GM23338 (cell line): Measurements from ENCODE around the gene CGB3. TPM values are rescaled to one million over a fixed set of nuclear protein-coding genes. Genes with fewer than 3 reads are reported as not detected.

Source experiments
- ATAC-seq: fragments of 200-7000 bp; cut with Tn5 transposase; 3 replicates; pipeline ENCODE4 v1.9.1; 2020
- DNase-seq: peaks from one replicate; pipeline ENCODE4 v3.0.0-alpha.2; 2015; ENCODE audit warnings: low spot score
- H2AFZ ChIP-seq: fragments of 200-600 bp; sonication (generic); 2 replicates; pipeline ENCODE4 v1.8.0; 2016; ENCODE audit warnings: antibody characterized with exemption, mild to moderate bottlenecking, moderate library complexity
- H3F3A ChIP-seq: fragments of 200-600 bp; sonication (generic); replicated peaks from 2 replicates; pipeline ENCODE4 v1.8.0; 2017; ENCODE audit warnings: antibody characterized with exemption, mixed run types, low read depth
- H3K27ac ChIP-seq: fragments of 200-600 bp; sonication (generic); 2 replicates; pipeline ENCODE4 v1.6.1; 2016; ENCODE audit warnings: low read depth
- H3K27me3 ChIP-seq: fragments of 200-600 bp; sonication (generic); 2 replicates; pipeline ENCODE4 v1.8.0; 2016; ENCODE audit warnings: mild to moderate bottlenecking, mixed run types, moderate library complexity; ENCODE audit not compliant: insufficient read depth
- H3K36me3 ChIP-seq: fragments of 200-600 bp; sonication (generic); 2 replicates; pipeline ENCODE4 v1.8.0; 2016; ENCODE audit warnings: mild to moderate bottlenecking; ENCODE audit not compliant: insufficient read depth
- H3K4me1 ChIP-seq: fragments of 200-600 bp; sonication (generic); 2 replicates; pipeline ENCODE4 v1.8.0; 2016; ENCODE audit warnings: mild to moderate bottlenecking, moderate library complexity; ENCODE audit not compliant: insufficient read depth
- H3K4me2 ChIP-seq: fragments of 200-600 bp; sonication (generic); 2 replicates; pipeline ENCODE4 v1.7.1; 2017; ENCODE audit warnings: mixed run types
- H3K4me3 ChIP-seq: fragments of 200-600 bp; sonication (generic); 2 replicates; pipeline ENCODE4 v1.6.1; 2016; ENCODE audit warnings: mixed run types
- H3K79me2 ChIP-seq: fragments of 200-600 bp; sonication (generic); replicated peaks from 2 replicates; pipeline ENCODE4 v1.8.0; 2017; ENCODE audit warnings: mild to moderate bottlenecking; ENCODE audit not compliant: insufficient read depth
- H3K9me2 ChIP-seq: fragments of 200-600 bp; sonication (generic); 2 replicates; pipeline ENCODE4 v1.8.0; 2017; ENCODE audit not compliant: insufficient read depth
- H4K20me1 ChIP-seq: fragments of 200-600 bp; sonication (generic); replicated peaks from 2 replicates; pipeline ENCODE4 v1.8.0; 2017; ENCODE audit warnings: mild to moderate bottlenecking; ENCODE audit not compliant: insufficient read depth
- H3K27ac Mint-ChIP-seq: 2 replicates; pipeline ENCODE4 v1.8.0; 2020; ENCODE audit warnings: inconsistent platforms, mild to moderate bottlenecking, moderate library complexity, mixed read lengths
- H3K27me3 Mint-ChIP-seq: 3 replicates; pipeline ENCODE4 v1.8.0; 2022; ENCODE audit warnings: low read depth, mild to moderate bottlenecking, moderate library complexity, mixed read lengths, inconsistent platforms; ENCODE audit not compliant: insufficient read depth, poor library complexity
- H3K36me3 Mint-ChIP-seq: 3 replicates; pipeline ENCODE4 v1.8.0; 2021; ENCODE audit warnings: low read depth, mild to moderate bottlenecking, inconsistent platforms, moderate library complexity, mixed read lengths
- H3K4me1 Mint-ChIP-seq: 3 replicates; pipeline ENCODE4 v1.8.0; 2020; ENCODE audit warnings: mild to moderate bottlenecking, inconsistent platforms, mixed read lengths
- H3K4me3 Mint-ChIP-seq: 3 replicates; pipeline ENCODE4 v1.8.0; 2021; ENCODE audit warnings: moderate library complexity, mild to moderate bottlenecking, inconsistent platforms, mixed read lengths
- H3K9me3 Mint-ChIP-seq: 3 replicates; pipeline ENCODE4 v1.8.0; 2020; ENCODE audit warnings: moderate library complexity, mild to moderate bottlenecking, inconsistent platforms, mixed read lengths
- EZH2 ChIP-seq: fragments of 200-600 bp; sonication (generic); IDR thresholded peaks from one replicate; pipeline ENCODE4 v1.8.0; 2017; ENCODE audit warnings: antibody characterized with exemption, mild to moderate bottlenecking, low read depth; ENCODE audit not compliant: unreplicated experiment
- EZH2phosphoT487 ChIP-seq: fragments of 200-600 bp; sonication (generic); IDR thresholded peaks from one replicate; pipeline ENCODE4 v1.8.1; 2018; ENCODE audit warnings: antibody characterized with exemption; ENCODE audit not compliant: unreplicated experiment
- NANOG ChIP-seq: IDR thresholded peaks from 2 replicates; pipeline ENCODE4 v1.6.1; 2016; ENCODE audit warnings: antibody characterized with exemption, borderline replicate concordance
- POLR2AphosphoS5 ChIP-seq: IDR thresholded peaks from 2 replicates; pipeline ENCODE4 v1.6.1; 2016; ENCODE audit warnings: antibody characterized with exemption, low read depth
- REST ChIP-seq: IDR thresholded peaks from one replicate; pipeline ENCODE4 v1.6.1; 2018; ENCODE audit warnings: antibody characterized with exemption; ENCODE audit not compliant: unreplicated experiment
- STAT1 ChIP-seq: IDR thresholded peaks from one replicate; pipeline ENCODE4 v1.6.1; 2016; ENCODE audit warnings: antibody characterized with exemption; ENCODE audit not compliant: unreplicated experiment
- ZNF114 ChIP-seq: fragments of 250-450 bp; sonication (Bioruptor Pico); IDR thresholded peaks from 2 replicates; pipeline ENCODE4 v1.5.0; 2020; ENCODE audit warnings: mild to moderate bottlenecking, moderate library complexity
- ZNF462 ChIP-seq: fragments of 250-450 bp; sonication (Bioruptor Pico); IDR thresholded peaks from 2 replicates; pipeline ENCODE4 v1.5.0; 2020; ENCODE audit warnings: mild to moderate bottlenecking, moderate library complexity
- polyA plus RNA-seq: library from polyadenylated mRNA; unstranded; fragments of >200 nt; fragmentation: Nextera tagmentation; extraction: Ambion mirVana; gene quantifications from 2 replicates; pipeline ENCODE4 v1.2.1, GENCODE V29; 2016
- total RNA-seq: library from RNA; depleted of rRNA; stranded (reverse); fragments of >200 nt; shearing (Covaris generic); gene quantifications from 2 replicates; pipeline ENCODE4 v1.2.3, GENCODE V29; 2014
- TF ChIP-seq, protein P1 (sequence below), 2 experiments: fragments of 200-600 bp in 1 of 2; sonication (generic) in 1 of 2; conservative IDR thresholded peaks; 2 replicates each; pipeline versions ENCODE4 v1.5.1 to v1.6.1; 2016 to 2017; ENCODE audit warnings: antibody characterized with exemption in 2 of 2, low read depth in 2 of 2, mild to moderate bottlenecking in 2 of 2, moderate library complexity in 1 of 2
- TF ChIP-seq, protein P2 (sequence below): IDR thresholded peaks from 2 replicates; pipeline ENCODE4 v1.6.1; 2016; ENCODE audit warnings: antibody characterized with exemption

The CGB3 gene
- total and polyA plus RNA-seq, 2 experiments from 2014 or later, result not detected

DNA sequence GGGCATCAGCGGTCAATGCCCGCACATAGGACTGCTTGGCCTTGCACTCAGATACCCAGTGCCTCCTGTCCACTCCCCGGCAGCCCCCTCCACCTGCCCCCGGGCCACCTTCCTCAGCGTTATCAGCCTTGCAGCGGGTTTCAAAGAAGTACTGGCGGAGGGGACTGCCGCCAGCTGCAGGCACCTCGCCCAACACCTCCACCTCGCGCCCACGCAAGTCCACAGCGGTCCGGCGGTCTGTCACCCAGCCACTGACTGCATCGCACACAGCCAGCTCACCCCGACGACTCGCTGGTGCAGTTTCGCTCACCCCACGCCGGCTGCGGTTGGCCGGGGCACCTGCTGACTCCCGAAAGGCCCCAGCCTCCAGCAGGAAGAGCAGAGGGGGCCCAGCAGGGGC is 37.3 kb upstream of the CGB3 start (continued):
- TF ChIP-seq, protein P1, sequence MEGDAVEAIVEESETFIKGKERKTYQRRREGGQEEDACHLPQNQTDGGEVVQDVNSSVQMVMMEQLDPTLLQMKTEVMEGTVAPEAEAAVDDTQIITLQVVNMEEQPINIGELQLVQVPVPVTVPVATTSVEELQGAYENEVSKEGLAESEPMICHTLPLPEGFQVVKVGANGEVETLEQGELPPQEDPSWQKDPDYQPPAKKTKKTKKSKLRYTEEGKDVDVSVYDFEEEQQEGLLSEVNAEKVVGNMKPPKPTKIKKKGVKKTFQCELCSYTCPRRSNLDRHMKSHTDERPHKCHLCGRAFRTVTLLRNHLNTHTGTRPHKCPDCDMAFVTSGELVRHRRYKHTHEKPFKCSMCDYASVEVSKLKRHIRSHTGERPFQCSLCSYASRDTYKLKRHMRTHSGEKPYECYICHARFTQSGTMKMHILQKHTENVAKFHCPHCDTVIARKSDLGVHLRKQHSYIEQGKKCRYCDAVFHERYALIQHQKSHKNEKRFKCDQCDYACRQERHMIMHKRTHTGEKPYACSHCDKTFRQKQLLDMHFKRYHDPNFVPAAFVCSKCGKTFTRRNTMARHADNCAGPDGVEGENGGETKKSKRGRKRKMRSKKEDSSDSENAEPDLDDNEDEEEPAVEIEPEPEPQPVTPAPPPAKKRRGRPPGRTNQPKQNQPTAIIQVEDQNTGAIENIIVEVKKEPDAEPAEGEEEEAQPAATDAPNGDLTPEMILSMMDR (conservative IDR thresholded peaks at IDR 0.05; ENCODE audit: low read depth in 2 of 2), result no peak
- TF ChIP-seq EZH2 (no peak), ZNF114 (CRISPR knock-in tag) (no peak), NANOG (no peak)

DNA sequence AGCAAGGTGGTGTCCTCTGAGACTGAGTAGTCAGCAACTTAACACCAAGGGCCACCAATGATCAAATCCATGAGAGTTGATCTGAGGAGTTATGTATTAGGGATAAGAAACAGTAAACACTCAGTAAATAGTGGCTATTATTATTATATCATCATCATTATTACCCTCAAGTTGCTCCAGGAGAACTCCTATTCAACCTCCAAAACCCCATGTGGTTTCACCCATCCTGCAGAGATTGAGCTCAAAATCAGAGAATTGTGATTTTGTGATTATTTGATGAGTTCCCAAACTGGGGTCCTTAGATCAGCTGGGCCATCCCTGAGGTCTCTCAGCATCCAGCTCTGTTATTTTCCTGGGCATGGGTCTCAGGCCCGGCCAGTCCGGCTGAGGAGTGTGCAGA is 36.9 kb upstream of the CGB3 start:
- H4K20me1 ChIP-seq, result no peaks in the 10 kb centered on the region
- H3K36me3 ChIP-seq, result no peaks in the 10 kb centered on the region
- no peak overlapping the region for H3K27ac ChIP-seq
- no peak overlapping the region for H3K4me3 Mint-ChIP-seq
- no peak overlapping the region for H3K4me3 ChIP-seq
- no peaks in the 10 kb centered on the region for H3K79me2 ChIP-seq
- H3K4me1 ChIP-seq, result peaks cover 31% of the 10 kb centered on the region
- peaks cover 31% of the 10 kb centered on the region for H3K4me1 Mint-ChIP-seq
- H3K27ac Mint-ChIP-seq, result no peak overlapping the region
- H3K36me3 Mint-ChIP-seq, result no peaks in the 10 kb centered on the region
- no peak overlapping the region for H2AFZ ChIP-seq
- H3K9me2 ChIP-seq, result no peaks in the 10 kb centered on the region
- peaks cover 60% of the 10 kb centered on the region for H3K27me3 ChIP-seq
- no peaks in the 10 kb centered on the region for H3F3A ChIP-seq
- H3K27me3 Mint-ChIP-seq, result peaks cover 41% of the 10 kb centered on the region
- no peak for ATAC-seq
- H3K9me3 Mint-ChIP-seq, result no peaks in the 10 kb centered on the region; the same call in 2 of the 3 replicates
- no peak overlapping the region for H3K4me2 ChIP-seq
- no peak for DNase-seq
- TF ChIP-seq, protein P2, sequence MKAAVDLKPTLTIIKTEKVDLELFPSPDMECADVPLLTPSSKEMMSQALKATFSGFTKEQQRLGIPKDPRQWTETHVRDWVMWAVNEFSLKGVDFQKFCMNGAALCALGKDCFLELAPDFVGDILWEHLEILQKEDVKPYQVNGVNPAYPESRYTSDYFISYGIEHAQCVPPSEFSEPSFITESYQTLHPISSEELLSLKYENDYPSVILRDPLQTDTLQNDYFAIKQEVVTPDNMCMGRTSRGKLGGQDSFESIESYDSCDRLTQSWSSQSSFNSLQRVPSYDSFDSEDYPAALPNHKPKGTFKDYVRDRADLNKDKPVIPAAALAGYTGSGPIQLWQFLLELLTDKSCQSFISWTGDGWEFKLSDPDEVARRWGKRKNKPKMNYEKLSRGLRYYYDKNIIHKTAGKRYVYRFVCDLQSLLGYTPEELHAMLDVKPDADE, result no peak
- TF ChIP-seq POLR2AphosphoS5, result no peak
- no peak for TF ChIP-seq ZNF462 (CRISPR knock-in tag)
- no peak for TF ChIP-seq REST
- TF ChIP-seq ZNF114 (CRISPR knock-in tag), result no peak
- TF ChIP-seq NANOG, result no peak
- no peak for TF ChIP-seq EZH2
- no peak for TF ChIP-seq STAT1
- no peak for TF ChIP-seq EZH2phosphoT487
- TF ChIP-seq, protein P1 (conservative IDR thresholded peaks at IDR 0.05; ENCODE audit: low read depth in 2 of 2), result no peak
